LNCAP (cell line): ENCODE data around the gene RIC8B.

Source experiments
- TF ChIP-seq, protein P1 (sequence below): fragments of 450-650 bp; IDR thresholded peaks from 2 replicates; pipeline ENCODE4 v1.5.1; 2017; ENCODE audit warnings: mild to moderate bottlenecking

RIC8B gene, protein sequence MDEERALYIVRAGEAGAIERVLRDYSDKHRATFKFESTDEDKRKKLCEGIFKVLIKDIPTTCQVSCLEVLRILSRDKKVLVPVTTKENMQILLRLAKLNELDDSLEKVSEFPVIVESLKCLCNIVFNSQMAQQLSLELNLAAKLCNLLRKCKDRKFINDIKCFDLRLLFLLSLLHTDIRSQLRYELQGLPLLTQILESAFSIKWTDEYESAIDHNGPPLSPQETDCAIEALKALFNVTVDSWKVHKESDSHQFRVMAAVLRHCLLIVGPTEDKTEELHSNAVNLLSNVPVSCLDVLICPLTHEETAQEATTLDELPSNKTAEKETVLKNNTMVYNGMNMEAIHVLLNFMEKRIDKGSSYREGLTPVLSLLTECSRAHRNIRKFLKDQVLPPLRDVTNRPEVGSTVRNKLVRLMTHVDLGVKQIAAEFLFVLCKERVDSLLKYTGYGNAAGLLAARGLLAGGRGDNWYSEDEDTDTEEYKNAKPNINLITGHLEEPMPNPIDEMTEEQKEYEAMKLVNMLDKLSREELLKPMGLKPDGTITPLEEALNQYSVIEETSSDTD

DNA sequence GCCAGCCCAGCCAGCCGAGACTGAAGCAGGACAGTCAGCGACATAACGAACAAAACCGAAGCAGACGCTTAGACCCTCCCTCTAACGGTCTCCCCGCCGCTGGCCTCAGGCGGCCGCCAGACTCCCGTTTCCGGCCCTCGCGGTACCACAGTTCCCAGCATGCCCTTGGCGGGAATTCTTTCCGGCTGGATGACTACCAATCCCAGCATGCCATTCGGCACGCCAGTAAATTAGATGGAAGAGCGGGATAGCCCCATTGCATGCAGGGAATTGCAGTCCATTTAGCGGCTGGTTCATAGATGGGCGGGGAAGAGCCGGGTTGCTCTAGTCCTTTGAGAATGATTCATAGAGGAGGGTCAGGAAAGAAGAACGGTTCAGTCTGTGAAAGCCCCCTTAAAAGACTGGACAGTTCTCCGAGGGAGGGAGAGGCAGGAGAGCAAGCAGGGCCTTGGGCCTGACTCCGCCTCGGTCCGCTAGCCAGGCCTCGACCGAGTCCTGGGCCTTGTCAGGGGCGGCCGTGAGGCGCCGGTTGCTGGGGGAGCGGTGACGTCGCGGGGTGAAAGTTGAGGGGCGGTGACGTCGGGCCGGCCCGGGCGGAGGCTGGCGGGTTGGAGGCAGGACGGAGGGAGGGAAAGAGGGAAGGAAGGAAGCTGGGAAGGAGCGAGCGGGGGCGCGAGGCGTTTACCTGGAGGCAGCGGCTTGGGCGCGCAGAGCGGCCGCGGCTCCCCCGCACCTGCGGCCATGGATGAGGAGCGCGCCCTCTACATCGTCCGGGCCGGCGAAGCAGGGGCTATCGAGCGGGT, at the start of gene RIC8B:
RIC8B (plus strand) TSS at position 678 of the 803 bp plus-strand sequence; CDS start at position 742, 64 bp downstream.
- TF ChIP-seq, protein P1, sequence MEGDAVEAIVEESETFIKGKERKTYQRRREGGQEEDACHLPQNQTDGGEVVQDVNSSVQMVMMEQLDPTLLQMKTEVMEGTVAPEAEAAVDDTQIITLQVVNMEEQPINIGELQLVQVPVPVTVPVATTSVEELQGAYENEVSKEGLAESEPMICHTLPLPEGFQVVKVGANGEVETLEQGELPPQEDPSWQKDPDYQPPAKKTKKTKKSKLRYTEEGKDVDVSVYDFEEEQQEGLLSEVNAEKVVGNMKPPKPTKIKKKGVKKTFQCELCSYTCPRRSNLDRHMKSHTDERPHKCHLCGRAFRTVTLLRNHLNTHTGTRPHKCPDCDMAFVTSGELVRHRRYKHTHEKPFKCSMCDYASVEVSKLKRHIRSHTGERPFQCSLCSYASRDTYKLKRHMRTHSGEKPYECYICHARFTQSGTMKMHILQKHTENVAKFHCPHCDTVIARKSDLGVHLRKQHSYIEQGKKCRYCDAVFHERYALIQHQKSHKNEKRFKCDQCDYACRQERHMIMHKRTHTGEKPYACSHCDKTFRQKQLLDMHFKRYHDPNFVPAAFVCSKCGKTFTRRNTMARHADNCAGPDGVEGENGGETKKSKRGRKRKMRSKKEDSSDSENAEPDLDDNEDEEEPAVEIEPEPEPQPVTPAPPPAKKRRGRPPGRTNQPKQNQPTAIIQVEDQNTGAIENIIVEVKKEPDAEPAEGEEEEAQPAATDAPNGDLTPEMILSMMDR = no peak

DNA sequence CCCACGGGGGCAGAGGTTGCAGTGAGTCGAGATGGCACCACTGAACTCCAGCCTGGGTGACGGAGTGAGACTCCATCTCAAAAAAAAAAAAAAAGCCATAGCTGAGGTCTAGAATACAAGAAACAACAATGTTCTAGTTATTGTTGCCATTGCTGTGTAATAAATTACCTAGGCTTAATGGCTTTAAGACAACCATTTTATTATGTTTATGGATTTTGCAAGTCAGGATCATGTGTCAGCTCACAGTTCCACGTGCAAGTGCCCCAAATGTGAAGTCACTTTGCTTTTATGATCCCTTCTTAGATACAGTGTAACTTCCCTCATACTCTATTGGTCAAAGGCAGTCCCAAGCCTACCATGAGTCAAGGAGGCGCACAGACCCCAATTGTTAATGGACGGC, 49.5 kb upstream of the RIC8B start:
- TF ChIP-seq, protein P1 = no peak

DNA sequence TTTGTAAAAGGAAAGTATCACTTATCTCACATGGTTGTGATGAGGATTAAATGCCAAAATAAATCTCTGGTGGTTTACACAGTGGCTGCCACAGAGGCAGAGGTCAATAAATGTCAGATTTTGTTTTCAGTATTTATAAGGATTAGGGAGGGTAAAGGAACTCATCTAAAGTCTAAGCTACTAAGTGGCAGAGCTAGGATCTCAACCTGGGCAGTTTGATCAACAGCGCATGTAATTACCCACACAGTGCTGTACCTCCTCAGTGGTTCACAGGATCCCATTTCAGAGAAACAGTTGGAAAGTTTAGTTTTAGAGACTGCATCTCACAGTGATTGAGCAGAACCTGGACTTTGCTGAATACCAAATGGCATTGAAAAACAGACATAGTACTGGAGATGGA, 44.9 kb upstream of the RIC8B start:
- TF ChIP-seq, protein P1 = no peak

DNA sequence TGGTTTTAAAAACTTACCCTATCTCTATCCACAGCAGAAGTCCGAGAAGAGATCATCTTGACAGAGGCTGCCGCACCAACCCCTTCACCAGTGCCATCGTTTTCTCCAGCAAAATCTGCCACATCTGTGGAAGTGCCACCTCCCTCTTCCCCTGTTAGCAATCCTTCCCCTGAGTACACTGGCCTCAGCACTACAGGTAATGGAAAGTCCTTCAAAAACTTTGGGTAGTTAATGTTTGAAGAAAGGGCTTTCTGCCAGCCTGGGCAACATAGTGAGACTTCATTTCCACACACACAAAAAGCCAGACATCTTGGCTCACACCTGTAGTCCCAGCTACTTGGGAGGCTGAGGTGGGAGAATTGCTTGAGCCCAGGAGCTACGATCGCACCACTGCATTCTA, 41.6 kb upstream of the RIC8B start:
- TF ChIP-seq, protein P1 = no peak

DNA sequence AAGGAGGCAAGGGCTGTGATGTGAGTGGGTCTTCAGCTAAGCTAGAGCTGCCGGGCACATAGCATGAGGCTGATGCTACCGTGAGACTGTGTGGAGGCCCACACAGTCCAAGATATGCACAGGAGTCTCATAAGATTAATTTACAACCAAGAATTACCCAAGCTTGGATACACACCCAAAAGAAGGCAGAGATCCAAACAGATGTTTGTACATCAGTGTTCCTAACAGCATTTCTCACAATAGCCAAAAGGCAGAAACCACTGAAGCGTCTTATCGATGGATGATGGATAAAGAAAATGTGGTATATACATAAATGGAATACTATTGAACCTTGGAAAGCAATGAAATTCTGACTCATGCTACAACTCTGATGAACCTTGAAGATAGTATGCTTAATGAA, 40.8 kb upstream of the RIC8B start:
- TF ChIP-seq, protein P1 = no peak

DNA sequence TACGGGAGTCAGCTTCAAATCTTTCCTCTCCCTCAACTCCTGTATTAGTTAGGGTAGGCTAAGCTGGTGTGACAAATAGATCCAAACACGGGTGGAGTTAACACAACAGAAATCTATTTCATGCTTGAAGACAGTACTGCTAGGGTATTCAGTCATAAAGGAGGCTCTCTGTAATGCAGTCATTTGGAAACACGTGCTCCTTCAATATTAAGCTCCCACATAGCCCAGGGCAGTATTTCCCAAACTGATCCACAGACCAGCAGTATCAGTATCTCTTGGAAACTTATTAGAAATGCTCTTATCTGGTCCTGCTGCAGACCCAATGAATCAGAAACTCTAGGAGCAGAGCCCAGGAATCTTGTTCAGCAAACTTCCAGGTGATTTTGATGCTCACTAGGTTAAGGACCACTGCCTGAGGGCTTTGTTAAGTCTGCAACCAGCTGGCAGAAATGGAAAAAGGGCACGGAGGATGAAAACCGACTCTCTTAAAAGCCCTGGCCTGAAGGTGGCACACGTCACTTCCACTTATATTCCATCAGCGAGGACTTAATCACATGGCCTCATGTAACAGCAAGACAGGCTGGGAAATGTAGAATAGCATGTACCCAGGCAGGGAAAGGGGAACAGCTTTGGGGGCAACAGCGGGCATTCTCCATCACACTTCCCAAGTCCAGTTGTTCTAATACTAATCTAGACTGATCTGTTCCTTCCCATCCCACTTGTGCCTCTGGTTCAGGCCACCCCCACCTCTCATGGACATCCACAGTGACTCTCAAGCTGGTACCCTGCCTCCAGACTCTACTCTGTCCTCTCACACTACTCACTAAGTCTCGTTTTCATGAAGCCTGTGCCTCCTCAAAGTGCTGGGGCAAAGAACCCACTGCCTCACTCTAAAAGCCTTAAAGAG, 38.2 kb upstream of the RIC8B start:
- TF ChIP-seq, protein P1 = no peak

DNA sequence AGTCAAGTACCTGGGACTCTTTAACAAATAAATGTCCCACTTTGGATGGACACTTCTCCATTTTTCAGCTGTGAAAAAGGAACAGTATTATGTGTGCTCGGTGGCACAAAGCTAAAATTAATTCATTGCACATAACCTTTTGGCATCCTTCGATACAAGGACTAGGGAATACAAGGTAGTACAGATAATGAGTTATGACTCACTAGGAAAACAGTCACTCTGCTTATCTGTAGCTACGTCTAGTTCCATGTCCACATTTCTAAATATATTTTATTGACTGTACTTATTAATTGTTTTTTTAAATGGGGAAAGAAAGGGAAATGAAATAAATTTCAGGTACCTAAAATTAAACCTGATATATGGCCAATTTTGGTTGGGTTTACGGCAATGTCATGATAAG, 35.2 kb upstream of the RIC8B start:
- TF ChIP-seq, protein P1 = no peak
